ENCODE results near the gene TEX35.

The TEX35 gene

DNA sequence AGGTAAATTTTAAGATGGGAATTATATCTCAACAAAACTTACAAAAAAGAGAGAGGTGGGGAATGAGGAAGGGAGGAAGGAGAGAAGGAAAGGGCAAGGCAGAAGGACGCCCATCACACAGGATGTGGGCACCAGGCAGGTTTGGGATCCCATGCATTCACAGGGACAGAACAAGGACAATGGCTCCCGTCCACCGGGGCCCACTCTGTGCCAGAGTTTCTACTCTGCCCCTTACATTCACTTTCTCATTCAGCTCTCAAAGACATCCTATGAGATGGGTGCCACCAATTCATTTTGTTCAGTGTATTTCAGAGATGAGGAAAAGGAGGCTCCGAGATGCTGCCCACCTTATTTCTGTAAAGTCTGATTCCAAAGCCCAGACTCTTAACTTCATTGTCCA lies 23.5 kb upstream of the TEX35 start:
- Histone ChIP-seq H3K4me1 (ENCODE audit: insufficient read depth, low read length, severe bottlenecking) (peaks cover 9% of the 10 kb centered on the region), H3K79me2 (ENCODE audit: insufficient read depth, low read length) (no peaks in the 10 kb centered on the region), H2AFZ (ENCODE audit: low read length) (no peak overlapping the region), H3K36me3 (ENCODE audit: insufficient read depth, low read length) (no peaks in the 10 kb centered on the region), H3K27ac (ENCODE audit: low read depth, low read length, poor library complexity, severe bottlenecking) (no peak overlapping the region), H3K27me3 (ENCODE audit: insufficient read depth, low read length) (peaks cover 4% of the 10 kb centered on the region; the same call in 1 of the 2 replicates), H4K20me1 (ENCODE audit: insufficient read depth, low read length) (no peaks in the 10 kb centered on the region), H3K4me3 (ENCODE audit: low read depth, low read length, poor library complexity, severe bottlenecking) (no peak overlapping the region), H3F3A (ENCODE audit: insufficient read depth, low read length) (no peaks in the 10 kb centered on the region), H3K9me2 (ENCODE audit: low read depth, low read length) (no peaks in the 10 kb centered on the region), H3K9me3 (ENCODE audit: low read length) (no peaks in the 10 kb centered on the region), H3K4me2 (ENCODE audit: low read length) (no peak overlapping the region), H3K9ac (ENCODE audit: low read length) (no peak overlapping the region)
- TF ChIP-seq, protein P1, sequence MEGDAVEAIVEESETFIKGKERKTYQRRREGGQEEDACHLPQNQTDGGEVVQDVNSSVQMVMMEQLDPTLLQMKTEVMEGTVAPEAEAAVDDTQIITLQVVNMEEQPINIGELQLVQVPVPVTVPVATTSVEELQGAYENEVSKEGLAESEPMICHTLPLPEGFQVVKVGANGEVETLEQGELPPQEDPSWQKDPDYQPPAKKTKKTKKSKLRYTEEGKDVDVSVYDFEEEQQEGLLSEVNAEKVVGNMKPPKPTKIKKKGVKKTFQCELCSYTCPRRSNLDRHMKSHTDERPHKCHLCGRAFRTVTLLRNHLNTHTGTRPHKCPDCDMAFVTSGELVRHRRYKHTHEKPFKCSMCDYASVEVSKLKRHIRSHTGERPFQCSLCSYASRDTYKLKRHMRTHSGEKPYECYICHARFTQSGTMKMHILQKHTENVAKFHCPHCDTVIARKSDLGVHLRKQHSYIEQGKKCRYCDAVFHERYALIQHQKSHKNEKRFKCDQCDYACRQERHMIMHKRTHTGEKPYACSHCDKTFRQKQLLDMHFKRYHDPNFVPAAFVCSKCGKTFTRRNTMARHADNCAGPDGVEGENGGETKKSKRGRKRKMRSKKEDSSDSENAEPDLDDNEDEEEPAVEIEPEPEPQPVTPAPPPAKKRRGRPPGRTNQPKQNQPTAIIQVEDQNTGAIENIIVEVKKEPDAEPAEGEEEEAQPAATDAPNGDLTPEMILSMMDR (IDR thresholded peaks at IDR 0.05; ENCODE audit: low read length), result no peak
- no peak for TF ChIP-seq EZH2 (IDR thresholded peaks at IDR 0.05; ENCODE audit: borderline replicate concordance, low read length)

DNA sequence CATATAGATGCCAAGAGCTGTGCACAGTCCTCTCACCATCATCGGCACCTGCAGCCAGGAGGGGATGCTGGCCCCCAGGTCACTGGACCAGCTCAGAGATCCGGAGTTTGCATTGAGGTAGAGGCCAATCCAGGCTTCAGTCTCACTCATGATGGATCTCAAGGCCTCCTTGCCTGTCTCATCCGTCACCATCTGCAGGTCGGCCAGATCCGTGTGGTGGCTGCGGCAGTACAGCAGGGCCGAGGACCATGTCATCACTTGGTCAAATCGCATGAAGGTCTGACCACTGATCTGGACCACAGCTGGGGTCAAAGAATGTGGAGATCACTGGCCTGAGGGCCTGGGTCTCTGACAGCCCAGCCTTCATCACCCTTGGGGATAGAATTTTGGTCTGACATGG lies 22.8 kb upstream of the TEX35 start:
- Histone ChIP-seq H2AFZ (ENCODE audit: low read length) (no peak overlapping the region), H3K9me2 (ENCODE audit: low read depth, low read length) (no peaks in the 10 kb centered on the region), H3K36me3 (ENCODE audit: insufficient read depth, low read length) (no peaks in the 10 kb centered on the region), H3K27ac (ENCODE audit: low read depth, low read length, poor library complexity, severe bottlenecking) (no peak overlapping the region), H3K4me2 (ENCODE audit: low read length) (no peak overlapping the region), H3K27me3 (ENCODE audit: insufficient read depth, low read length) (peaks cover 4% of the 10 kb centered on the region; the same call in 1 of the 2 replicates), H3K4me1 (ENCODE audit: insufficient read depth, low read length, severe bottlenecking) (peaks cover 9% of the 10 kb centered on the region), H3F3A (ENCODE audit: insufficient read depth, low read length) (no peaks in the 10 kb centered on the region), H4K20me1 (ENCODE audit: insufficient read depth, low read length) (no peaks in the 10 kb centered on the region), H3K9ac (ENCODE audit: low read length) (no peak overlapping the region), H3K9me3 (ENCODE audit: low read length) (no peaks in the 10 kb centered on the region), H3K79me2 (ENCODE audit: insufficient read depth, low read length) (no peaks in the 10 kb centered on the region), H3K4me3 (ENCODE audit: low read depth, low read length, poor library complexity, severe bottlenecking) (no peak overlapping the region)
- no peak for TF ChIP-seq EZH2 (IDR thresholded peaks at IDR 0.05; ENCODE audit: borderline replicate concordance, low read length)
- TF ChIP-seq, protein P1 (IDR thresholded peaks at IDR 0.05; ENCODE audit: low read length), result no peak

DNA sequence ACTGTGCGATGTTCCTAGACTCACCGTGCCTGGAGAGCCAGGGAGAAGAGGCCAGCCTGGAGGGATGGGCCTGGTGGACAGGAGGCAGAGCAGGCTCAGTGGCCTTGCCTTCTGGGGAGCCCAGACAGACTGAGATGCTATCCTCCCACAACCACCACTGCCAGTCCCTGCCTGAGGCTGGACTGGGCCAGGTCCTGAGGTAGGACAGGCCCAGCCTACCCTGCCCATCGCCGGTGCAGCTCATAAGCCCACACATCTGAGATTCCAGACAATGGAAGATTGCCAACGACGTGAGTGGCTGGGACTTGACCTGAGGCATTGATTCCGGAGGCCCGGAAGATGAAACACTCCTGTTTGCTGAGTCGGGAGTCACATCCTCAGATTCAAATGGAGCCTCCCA lies 21.9 kb upstream of the TEX35 start:
- Histone ChIP-seq H3K27me3 (ENCODE audit: insufficient read depth, low read length) (peaks cover 4% of the 10 kb centered on the region; the same call in 1 of the 2 replicates), H3K4me3 (ENCODE audit: low read depth, low read length, poor library complexity, severe bottlenecking) (no peak overlapping the region), H4K20me1 (ENCODE audit: insufficient read depth, low read length) (no peaks in the 10 kb centered on the region), H3K9ac (ENCODE audit: low read length) (no peak overlapping the region), H3F3A (ENCODE audit: insufficient read depth, low read length) (no peaks in the 10 kb centered on the region), H2AFZ (ENCODE audit: low read length) (no peak overlapping the region), H3K4me2 (ENCODE audit: low read length) (no peak overlapping the region), H3K9me3 (ENCODE audit: low read length) (no peaks in the 10 kb centered on the region), H3K79me2 (ENCODE audit: insufficient read depth, low read length) (no peaks in the 10 kb centered on the region), H3K4me1 (ENCODE audit: insufficient read depth, low read length, severe bottlenecking) (peaks cover 9% of the 10 kb centered on the region), H3K27ac (ENCODE audit: low read depth, low read length, poor library complexity, severe bottlenecking) (no peak overlapping the region), H3K9me2 (ENCODE audit: low read depth, low read length) (no peaks in the 10 kb centered on the region), H3K36me3 (ENCODE audit: insufficient read depth, low read length) (no peaks in the 10 kb centered on the region)
- TF ChIP-seq, protein P1 (IDR thresholded peaks at IDR 0.05; ENCODE audit: low read length), result no peak

Measured in OCI-LY1 (cell line).